GM18861 (cell line): ENCODE data around the gene AQP3.
"Not testable (repeated sequence)": the region's sequence is repeated elsewhere in the genome, so short reads cannot be mapped to it uniquely, and the experiment has no call there.

Experiments used
- ATAC-seq: cut with Tn5 transposase; IDR thresholded peaks from one replicate; pipeline ENCODE4 v1.9.1; 2021; ENCODE audit not compliant: unreplicated experiment

Gene AQP3

GRCh38 chr9:33418090-33418489, 29.3 kb downstream of the AQP3 start:
- no peak for ATAC-seq

- ATAC-seq = no peak
Observed at GRCh38 chr9:33416996-33417395, 30.4 kb downstream of the AQP3 start.

- ATAC-seq = no peak
Observed at GRCh38 chr9:33415501-33416038, 31.8 kb downstream of the AQP3 start.

GRCh38 chr9:33414889-33415500, 32.4 kb downstream of the AQP3 start:
- ATAC-seq = no peak

- no peak for ATAC-seq
Observed at GRCh38 chr9:33414268-33414667, 33.1 kb downstream of the AQP3 start.

- ATAC-seq = no peak
Observed at GRCh38 chr9:33408087-33408486, 39.3 kb downstream of the AQP3 start.

- no peak for ATAC-seq
Observed at GRCh38 chr9:33407061-33407460, 40.3 kb downstream of the AQP3 start.

- ATAC-seq = no peak
Observed at GRCh38 chr9:33404788-33405362, 42.5 kb downstream of the AQP3 start.

- ATAC-seq = no peak
Observed at GRCh38 chr9:33403941-33404787, 43.2 kb downstream of the AQP3 start.

- not testable (repeated sequence) for ATAC-seq
Observed at GRCh38 chr9:33402371-33402770, 45.0 kb downstream of the AQP3 start, which contains the start of gene AQP7. Gene AQP7, minus strand, starts transcription at chr9:33402568. Its CDS starts 1,306 bp downstream, at chr9:33401262.

GRCh38 chr9:33401809-33402208, 45.6 kb downstream of the AQP3 start:
- not testable (repeated sequence) for ATAC-seq

- not testable (repeated sequence) for ATAC-seq
Observed at GRCh38 chr9:33399047-33399446, 48.3 kb downstream of the AQP3 start.

- not testable (repeated sequence) for ATAC-seq
Observed at GRCh38 chr9:33397801-33398200, 49.6 kb downstream of the AQP3 start.

GRCh38 chr9:33395159-33395879, 52.1 kb downstream of the AQP3 start:
- ATAC-seq = not testable (repeated sequence)

- ATAC-seq = not testable (repeated sequence)
Observed at GRCh38 chr9:33393986-33394385, 53.4 kb downstream of the AQP3 start.

GRCh38 chr9:33393581-33393980, 53.8 kb downstream of the AQP3 start:
- no peak for ATAC-seq

GRCh38 chr9:33392591-33393021, 54.8 kb downstream of the AQP3 start:
- ATAC-seq = not testable (repeated sequence)
